ENCODE results near the gene C18orf32.

DNA sequence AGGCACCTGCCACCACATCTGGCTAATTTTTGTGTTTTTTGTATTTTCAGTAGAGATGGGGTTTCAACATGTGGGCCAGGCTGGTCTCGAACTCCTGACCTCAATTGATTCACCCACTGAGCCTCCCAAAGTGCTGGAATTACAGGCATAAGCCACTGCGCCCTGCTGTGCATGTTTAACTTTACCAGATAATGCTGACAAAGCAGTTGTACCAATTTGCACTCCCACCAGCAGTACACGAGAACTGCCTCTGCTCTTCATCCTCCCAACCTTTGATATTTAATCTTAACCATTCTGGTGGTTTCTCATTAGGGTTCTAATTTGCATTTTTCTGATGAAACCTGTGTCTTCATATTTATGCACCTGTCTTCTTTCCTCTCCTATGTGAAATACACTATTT, 14.6 kb downstream of the C18orf32 start:
- no peak for TF ChIP-seq GATA2 (IDR thresholded peaks at IDR 0.05; ENCODE audit: low read depth, low read length)
- no peak for TF ChIP-seq GATA3 (IDR thresholded peaks at IDR 0.05; ENCODE audit: low read depth, low read length)
